ENCODE measurements around the gene INPP4A. TPM values are rescaled to one million over a fixed set of nuclear protein-coding genes. Genes with fewer than 3 reads are reported as not detected.

INPP4A gene
- polyA plus RNA-seq, 2 of the 4 experiments (the other 2 are of a cell fraction): 9.4 to 16.0 TPM

DNA sequence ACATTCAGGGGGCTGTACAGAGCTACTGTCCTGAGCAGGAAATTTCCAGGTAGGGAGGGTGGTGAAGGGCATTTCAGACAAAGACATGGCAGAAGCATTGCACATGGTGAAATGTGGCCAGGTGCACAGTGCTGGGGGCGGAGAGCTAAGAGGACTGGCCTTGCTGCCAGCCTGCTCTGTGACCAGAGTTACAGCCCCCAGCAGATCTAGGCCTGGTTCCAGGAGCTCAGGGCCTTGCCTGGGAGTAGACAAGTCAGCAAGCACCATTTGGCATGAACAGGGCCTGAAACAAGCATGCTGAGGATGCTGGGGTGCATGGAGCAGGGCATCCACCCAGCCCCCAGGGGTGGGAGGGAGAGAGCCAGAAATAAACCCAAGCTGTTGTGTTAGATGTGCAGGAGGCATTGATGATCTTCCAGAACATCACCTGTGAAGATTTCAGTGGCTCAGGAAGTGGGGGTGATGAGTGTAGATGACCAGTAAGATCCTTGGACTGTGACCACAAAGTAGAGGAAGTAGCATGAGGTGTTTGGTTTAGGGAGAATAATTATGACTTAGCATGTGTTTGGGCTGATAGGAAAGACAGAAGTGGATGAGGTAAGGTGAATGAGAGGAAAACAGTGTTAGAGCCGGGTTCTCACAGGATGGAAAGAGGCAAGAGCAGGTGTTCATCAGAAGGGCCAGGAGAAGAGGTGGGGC, 102.6 kb downstream of the INPP4A start:
- WGBS (ENCODE audit: missing lambda C conversion rate): 82% methylated on average over 2 of the region's 2 CpGs
- ChIA-PET POLR2A (no interaction called here), CTCF (interaction anchor here (0.5 to 2.8 kb wide), 2 partner anchors 134 to 780 kb away, joined by 3 to 6 read pairs; no protein-coding TSS in a partner anchor)
- H3K4me3 ChIP-seq: no peak overlapping the region
- no peak for DNase-seq (ENCODE audit: low read depth in 1 of 2, low spot score in 1 of 2)
- no peaks in the 10 kb centered on the region for H3K9me3 ChIP-seq
- no peak for TF ChIP-seq HOXB13 (CRISPR knock-in tag; IDR thresholded peaks at IDR 0.05; ENCODE audit: low read depth)
- TF ChIP-seq RCOR1 (IDR thresholded peaks at IDR 0.05; ENCODE audit: low read depth, low read length): no peak
- no peak for TF ChIP-seq MAFK (IDR thresholded peaks at IDR 0.05; ENCODE audit: partially characterized antibody)
- TF ChIP-seq KDM5A (IDR thresholded peaks at IDR 0.05): no peak
- no peak for TF ChIP-seq HOXA7 (CRISPR knock-in tag; IDR thresholded peaks at IDR 0.05)
- no peak for TF ChIP-seq ZSCAN20 (CRISPR knock-in tag; IDR thresholded peaks at IDR 0.05)
- TF ChIP-seq, protein P1, sequence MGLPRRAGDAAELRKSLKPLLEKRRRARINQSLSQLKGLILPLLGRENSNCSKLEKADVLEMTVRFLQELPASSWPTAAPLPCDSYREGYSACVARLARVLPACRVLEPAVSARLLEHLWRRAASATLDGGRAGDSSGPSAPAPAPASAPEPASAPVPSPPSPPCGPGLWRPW (IDR thresholded peaks at IDR 0.05): no peak
- no peak for TF ChIP-seq RNF2 (IDR thresholded peaks at IDR 0.05; ENCODE audit: borderline replicate concordance, low read depth)
- TF ChIP-seq PHF8 (IDR thresholded peaks at IDR 0.05; ENCODE audit: borderline replicate concordance, low read depth): no peak
- H3K4me2 ChIP-seq: no peak overlapping the region
- no peaks in the 10 kb centered on the region for H3K4me1 ChIP-seq
- H3K27ac ChIP-seq: no peak overlapping the region
- no peak for ATAC-seq
- FAIRE-seq: no peak

GRCh38 chr2:98548920-98549818, 104.5 kb downstream of the INPP4A start:
- POLR2A ChIA-PET: no interaction called here
- no peak for ATAC-seq
- CTCF ChIA-PET: no interaction called here
- Histone ChIP-seq H3K4me2 (no peak overlapping the region), H3K27ac (no peak overlapping the region), H3K4me3 (no peak overlapping the region), H3K9me3 (no peaks in the 10 kb centered on the region), H3K4me1 (no peaks in the 10 kb centered on the region)
- 83% methylated on average over 6 of the region's 6 CpGs for WGBS (ENCODE audit: missing lambda C conversion rate)
- TF ChIP-seq PBX3 (IDR thresholded peaks at IDR 0.05): no peak
- no peak for TF ChIP-seq HEYL (CRISPR knock-in tag; IDR thresholded peaks at IDR 0.05)
- no peak for TF ChIP-seq MAZ (IDR thresholded peaks at IDR 0.05; ENCODE audit: borderline replicate concordance, low read depth, low read length)
- TF ChIP-seq ZC3H11A (IDR thresholded peaks at IDR 0.05): no peak
- no peak for TF ChIP-seq CBX8 (IDR thresholded peaks at IDR 0.05)
- DNase-seq (ENCODE audit: low read depth in 1 of 2, low spot score in 1 of 2): no peak
- FAIRE-seq: no peak

GRCh38 chr2:98550165-98550564, 105.5 kb downstream of the INPP4A start:
- CTCF ChIA-PET: no interaction called here
- Histone ChIP-seq H3K4me2 (no peak overlapping the region), H3K4me1 (no peaks in the 10 kb centered on the region), H3K9me3 (no peaks in the 10 kb centered on the region), H3K27ac (no peak overlapping the region), H3K4me3 (no peak overlapping the region)
- FAIRE-seq: no peak
- no peak for ATAC-seq
- no peak for TF ChIP-seq MYC (IDR thresholded peaks at IDR 0.05; ENCODE audit: borderline replicate concordance, low read length)
- 100% methylated on average over 3 of the region's 4 CpGs for WGBS (ENCODE audit: missing lambda C conversion rate)
- POLR2A ChIA-PET: no interaction called here
- no peak for DNase-seq (ENCODE audit: low read depth in 1 of 2, low spot score in 1 of 2)

DNA sequence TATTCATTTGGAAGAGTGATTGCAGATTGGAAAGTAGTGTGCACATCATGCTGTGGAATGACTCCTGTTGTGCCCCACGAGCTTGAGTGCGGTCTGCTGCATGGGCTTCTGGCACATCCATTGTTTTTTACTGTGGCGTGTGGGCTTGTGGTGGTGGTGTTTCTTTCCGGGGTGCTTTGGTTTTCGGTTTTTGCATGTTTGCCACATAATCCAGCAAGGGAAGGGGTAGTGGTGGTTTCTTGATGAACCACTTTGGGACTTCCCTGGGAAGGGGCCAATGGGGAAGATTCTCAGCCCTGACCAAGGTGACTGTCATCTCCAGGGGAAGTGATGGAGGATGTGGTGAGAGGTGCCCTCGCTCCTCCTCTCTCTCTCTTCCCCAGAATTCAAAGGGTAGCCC, 106.7 kb downstream of the INPP4A start:
- WGBS (ENCODE audit: missing lambda C conversion rate): 88% methylated on average over 6 of the region's 6 CpGs
- no peak overlapping the region for H3K4me3 ChIP-seq
- no peaks in the 10 kb centered on the region for H3K4me1 ChIP-seq
- ChIA-PET CTCF (interaction anchor here (0.8 to 1.7 kb wide), 2 partner anchors 8 to 139 kb away, joined by 3 read pairs; no protein-coding TSS in a partner anchor), POLR2A (no interaction called here)
- ATAC-seq (no peak), DNase-seq (ENCODE audit: low read depth in 1 of 2, low spot score in 1 of 2) (no peak), FAIRE-seq (no peak)
- TF ChIP-seq MAZ (IDR thresholded peaks at IDR 0.05; ENCODE audit: borderline replicate concordance, low read depth, low read length) (no peak), MAFK (IDR thresholded peaks at IDR 0.05; ENCODE audit: partially characterized antibody) (no peak), FOSL2 (IDR thresholded peaks at IDR 0.05) (no peak), FOSL2 (CRISPR knock-in tag; IDR thresholded peaks at IDR 0.05) (no peak), FOSB (CRISPR knock-in tag; IDR thresholded peaks at IDR 0.05) (no peak), CBX2 (IDR thresholded peaks at IDR 0.05; ENCODE audit: borderline replicate concordance, low read depth) (no peak), CBX8 (IDR thresholded peaks at IDR 0.05) (no peak)
- no peak overlapping the region for H3K27ac ChIP-seq
- no peaks in the 10 kb centered on the region for H3K9me3 ChIP-seq
- H3K4me2 ChIP-seq: no peak overlapping the region
